Activated gamma-delta T cell treated with Interleukin-2 at 50 U/mL for 16 hours (primary cell): ENCODE measurements around the gene ATP10A.
A peak's percentile ranks its signal among the peaks of the same experiment; 100 is the strongest.

Experiments
- DNase-seq: peaks from one replicate; pipeline ENCODE4 v3.0.0-alpha.2; 2020

ATP10A gene

GRCh38 chr15:25694239-25694584 is 168.9 kb downstream of the ATP10A start:
- DNase-seq: no peak

GRCh38 chr15:25693321-25694238 is 169.5 kb downstream of the ATP10A start:
- peak; percentile 15 for DNase-seq

- DNase-seq: no peak
Observed at GRCh38 chr15:25691544-25692430, 171.3 kb downstream of the ATP10A start.

- no peak for DNase-seq
Observed at GRCh38 chr15:25690673-25691543, 172.2 kb downstream of the ATP10A start.

GRCh38 chr15:25689592-25689991 is 173.5 kb downstream of the ATP10A start:
- no peak for DNase-seq

- DNase-seq: no peak
Observed at GRCh38 chr15:25688166-25688565, 175.0 kb downstream of the ATP10A start.

- no peak for DNase-seq
Observed at GRCh38 chr15:25687689-25688088, 175.4 kb downstream of the ATP10A start.

- DNase-seq: no peak
Observed at GRCh38 chr15:25687276-25687675, 175.9 kb downstream of the ATP10A start.

- DNase-seq: no peak
Observed at GRCh38 chr15:25686780-25687179, 176.3 kb downstream of the ATP10A start.

- DNase-seq: no peak
Observed at GRCh38 chr15:25684521-25685431, 178.4 kb downstream of the ATP10A start.

- no peak for DNase-seq
Observed at GRCh38 chr15:25683911-25684310, 179.2 kb downstream of the ATP10A start.

GRCh38 chr15:25683415-25683814 is 179.7 kb downstream of the ATP10A start:
- no peak for DNase-seq

GRCh38 chr15:25682340-25682739 is 180.8 kb downstream of the ATP10A start:
- DNase-seq: no peak

GRCh38 chr15:25680686-25681025 is 182.5 kb downstream of the ATP10A start:
- DNase-seq: no peak

- no peak for DNase-seq
Observed at GRCh38 chr15:25679964-25680685, 183.0 kb downstream of the ATP10A start.

GRCh38 chr15:25679492-25679891 is 183.6 kb downstream of the ATP10A start:
- no peak for DNase-seq

GRCh38 chr15:25678500-25678855 is 184.6 kb downstream of the ATP10A start:
- no peak for DNase-seq

- no peak for DNase-seq
Observed at GRCh38 chr15:25677719-25678499, 185.2 kb downstream of the ATP10A start.

GRCh38 chr15:25676070-25676469 is 187.1 kb downstream of the ATP10A start:
- no peak for DNase-seq

GRCh38 chr15:25675396-25675795 is 187.7 kb downstream of the ATP10A start:
- no peak for DNase-seq
